Right hindlimb (tissue), 1 donor: Measurements from ENCODE around the gene LMAN1L.
A peak's percentile ranks its signal among the peaks of the same experiment; 100 is the strongest.

Source experiments
- DNase-seq: peaks from one replicate; pipeline ENCODE4 v3.0.0-alpha.2; 2018

Gene LMAN1L

DNA sequence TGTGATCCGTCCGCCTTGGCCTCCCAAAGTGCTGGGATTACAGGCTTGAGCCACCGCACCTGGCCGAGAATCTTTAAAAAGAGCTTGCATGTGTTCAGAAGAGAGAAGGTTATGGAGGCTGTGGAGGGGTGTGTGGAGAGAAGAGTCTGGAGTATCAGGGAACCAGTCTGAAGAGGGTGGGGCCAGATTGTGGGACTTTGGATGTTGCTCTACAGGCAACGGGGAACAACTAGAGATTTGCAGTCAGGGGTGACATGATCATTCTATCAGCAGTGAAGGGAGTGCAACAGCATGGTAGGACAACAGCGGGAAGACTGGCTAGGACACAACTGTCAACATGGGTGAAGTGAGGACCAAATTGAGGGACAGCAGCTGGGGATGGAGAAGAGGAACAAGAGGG lies 51.7 kb downstream of the LMAN1L start:
- DNase-seq, result no peak

DNA sequence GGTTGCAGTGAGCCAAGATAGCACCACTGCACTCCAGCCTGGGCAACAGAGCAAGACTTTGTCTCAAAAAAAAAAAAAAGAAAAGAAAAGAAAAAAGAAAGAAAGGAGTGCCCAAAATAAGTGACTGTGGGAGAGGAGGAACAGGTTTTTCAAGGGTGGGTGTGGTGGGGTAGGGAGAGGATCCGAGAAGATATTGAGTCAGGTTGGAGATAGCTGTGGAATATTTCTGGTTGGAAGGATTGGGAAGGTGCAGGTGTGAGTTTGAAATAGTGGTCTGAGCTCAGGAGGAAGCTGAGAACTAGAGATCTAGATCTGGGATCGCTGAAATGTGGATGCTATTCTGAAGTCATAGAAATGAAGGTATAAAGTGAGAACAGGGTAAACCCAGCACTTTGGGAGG lies 52.7 kb downstream of the LMAN1L start:
- DNase-seq, result no peak

DNA sequence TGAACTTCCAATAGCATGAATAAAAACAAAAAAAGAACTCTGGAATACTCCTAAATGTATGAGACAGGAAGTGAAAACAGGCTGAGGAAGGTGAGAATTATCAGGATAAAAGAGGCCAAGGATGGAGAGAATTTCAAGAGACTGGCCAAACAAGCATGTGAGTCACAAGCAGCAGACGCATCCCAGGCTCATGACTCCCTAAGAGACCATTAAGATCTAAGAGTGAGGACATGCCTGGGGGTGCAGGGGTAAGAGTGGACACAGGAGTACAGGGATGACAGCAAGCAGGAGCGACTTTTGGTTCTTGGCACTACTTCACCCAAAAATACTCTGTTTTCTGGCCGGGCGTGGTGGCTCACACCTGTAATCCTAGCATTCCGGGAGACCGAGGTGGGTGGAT lies 53.5 kb downstream of the LMAN1L start:
- no peak for DNase-seq

DNA sequence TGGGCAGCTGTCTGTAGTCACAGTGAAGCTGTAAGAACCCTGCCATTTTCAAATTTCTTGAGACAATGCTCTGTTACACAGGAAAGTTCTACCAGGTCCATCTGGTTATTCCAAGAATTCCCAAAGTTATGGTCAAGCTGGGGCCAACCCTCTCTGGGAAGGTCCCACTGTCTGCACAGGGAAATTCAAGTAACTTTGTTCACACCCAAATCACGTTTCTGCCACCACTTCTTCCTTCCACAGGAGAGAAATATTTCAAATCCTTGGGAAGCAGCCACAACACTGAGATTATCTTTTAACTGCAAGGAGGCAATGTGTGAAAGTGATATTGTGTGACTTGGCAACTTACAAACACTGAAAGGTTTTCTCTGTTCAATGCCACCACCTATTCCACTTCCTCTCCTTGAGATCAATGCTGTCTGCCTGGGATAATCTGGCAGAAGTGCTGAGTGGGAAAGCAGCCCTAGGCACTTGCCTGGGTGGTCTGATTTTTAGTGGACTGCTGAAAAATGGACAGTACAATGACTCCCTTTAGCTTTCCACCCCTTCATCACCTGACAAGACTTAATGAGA lies 54.9 kb downstream of the LMAN1L start:
- DNase-seq, result no peak

DNA sequence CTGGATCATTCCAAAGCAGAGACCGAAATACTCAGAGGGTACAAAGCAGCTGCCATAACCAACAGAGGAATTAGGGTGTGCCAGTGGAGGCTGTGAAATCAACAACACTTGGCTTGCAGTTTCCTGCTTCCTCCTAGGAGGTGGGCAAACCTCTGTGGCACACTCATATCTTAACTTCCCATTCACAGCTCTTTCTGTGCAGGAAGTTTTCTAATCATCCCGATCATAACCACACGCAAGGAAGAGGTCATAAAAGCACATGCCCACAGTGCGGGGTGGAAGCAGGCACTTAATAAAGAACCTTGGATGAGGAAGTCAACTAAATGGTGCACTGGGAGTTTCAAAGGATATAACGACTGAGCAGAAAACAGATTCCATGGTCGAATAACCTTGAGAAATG lies 55.4 kb downstream of the LMAN1L start:
- no peak for DNase-seq

DNA sequence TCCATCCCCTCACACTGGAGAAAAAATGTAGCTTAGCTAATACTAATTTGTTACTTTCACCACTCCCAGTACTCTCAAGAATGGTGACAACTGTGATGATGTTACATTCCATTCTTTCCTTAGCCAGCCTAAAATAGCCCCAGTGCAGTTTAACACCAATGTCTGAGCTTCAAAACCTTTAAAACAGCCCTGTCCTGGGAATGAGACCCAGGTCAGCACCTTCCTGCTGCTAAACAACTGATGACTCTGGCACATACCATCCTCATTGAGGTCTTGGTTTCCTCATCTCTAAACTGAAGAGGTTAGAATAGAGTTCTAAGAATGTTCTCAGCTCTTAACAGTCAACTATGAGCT lies 56.7 kb downstream of the LMAN1L start:
- no peak for DNase-seq

DNA sequence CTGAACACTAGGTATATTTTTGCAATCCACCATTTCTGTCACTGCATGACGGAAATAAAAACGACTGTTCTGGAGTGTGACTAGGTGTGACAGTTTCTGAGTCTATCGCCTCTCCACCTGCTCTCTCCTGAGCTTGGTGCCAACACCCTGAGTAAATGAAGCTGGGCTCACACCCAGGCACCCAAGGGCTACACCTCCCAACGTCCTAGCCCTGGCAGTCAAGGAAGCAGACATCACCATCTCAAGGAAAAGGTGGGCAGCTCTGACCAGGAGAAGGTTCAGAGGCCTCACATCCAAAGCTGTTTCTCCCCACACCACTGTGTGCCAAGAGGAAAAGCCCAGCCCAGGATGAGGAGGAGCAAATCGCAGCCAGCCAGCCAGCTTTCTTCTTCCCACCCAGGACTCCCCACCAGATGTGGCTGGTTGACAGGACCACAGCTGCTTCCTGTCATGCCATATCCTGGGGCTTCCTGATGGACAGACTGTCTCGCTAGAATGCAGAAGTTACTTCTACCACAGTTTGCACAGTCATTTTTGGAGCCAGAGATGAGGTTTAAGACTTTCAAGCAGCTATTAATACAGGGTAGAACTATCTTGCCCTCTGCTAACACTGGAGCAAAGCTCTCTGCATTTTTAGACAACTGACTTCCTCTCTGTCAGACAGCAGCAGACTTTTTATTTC lies 57.2 kb downstream of the LMAN1L start:
- DNase-seq, result peak; percentile 65

DNA sequence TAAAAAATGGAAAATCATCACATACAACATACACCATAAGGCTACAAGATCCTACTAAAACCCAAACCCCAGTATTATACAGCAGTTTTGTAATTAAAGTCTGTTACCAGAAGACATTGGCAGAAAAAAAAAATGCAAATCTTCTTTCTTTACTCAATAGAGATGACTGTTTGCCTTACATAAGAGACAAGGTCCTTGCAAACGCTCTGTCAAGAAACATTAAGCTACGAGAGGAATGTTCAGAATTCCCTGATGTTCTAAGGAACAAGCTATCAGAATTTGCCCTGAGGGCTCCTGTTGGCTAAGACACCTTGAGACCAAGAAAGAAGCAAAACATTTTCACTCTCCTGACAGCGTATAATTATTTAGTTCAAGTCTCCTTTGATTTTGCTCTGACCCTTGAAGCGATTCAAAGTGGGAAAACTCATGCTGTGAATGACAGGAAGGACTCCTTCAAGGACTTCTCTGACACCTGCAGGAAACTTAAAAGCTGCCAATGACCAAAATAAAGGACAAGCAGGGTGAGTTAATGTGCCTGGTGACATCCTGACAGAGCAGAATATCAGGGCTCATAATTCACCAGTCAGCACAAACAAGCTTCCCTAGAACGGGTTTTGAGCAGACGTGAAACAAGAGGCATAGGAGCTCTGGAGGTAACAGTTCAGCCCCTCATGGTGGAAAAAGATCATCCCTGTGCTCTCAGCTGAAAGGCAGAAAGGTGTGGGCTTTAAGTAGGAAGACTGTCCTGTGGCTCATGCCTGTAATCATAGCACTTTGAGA lies 58.0 kb downstream of the LMAN1L start:
- no peak for DNase-seq

DNA sequence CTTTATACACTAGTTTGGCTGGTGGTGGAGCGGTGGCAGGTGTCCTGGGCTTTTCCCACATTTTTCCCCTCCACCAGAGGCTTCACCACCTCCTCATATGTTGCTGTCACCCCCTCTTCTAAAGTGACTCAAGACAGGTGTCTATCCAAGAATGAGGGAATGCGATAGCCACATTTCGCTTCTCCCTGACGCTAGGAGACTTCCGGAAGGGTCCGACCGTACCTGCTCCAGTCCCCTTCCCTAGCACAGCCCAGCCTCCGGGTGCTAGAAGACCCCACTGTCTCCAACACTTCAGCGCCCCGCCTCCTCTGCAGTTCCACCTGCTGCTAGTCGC lies 60.0 kb downstream of the LMAN1L start:
- DNase-seq, result no peak

DNA sequence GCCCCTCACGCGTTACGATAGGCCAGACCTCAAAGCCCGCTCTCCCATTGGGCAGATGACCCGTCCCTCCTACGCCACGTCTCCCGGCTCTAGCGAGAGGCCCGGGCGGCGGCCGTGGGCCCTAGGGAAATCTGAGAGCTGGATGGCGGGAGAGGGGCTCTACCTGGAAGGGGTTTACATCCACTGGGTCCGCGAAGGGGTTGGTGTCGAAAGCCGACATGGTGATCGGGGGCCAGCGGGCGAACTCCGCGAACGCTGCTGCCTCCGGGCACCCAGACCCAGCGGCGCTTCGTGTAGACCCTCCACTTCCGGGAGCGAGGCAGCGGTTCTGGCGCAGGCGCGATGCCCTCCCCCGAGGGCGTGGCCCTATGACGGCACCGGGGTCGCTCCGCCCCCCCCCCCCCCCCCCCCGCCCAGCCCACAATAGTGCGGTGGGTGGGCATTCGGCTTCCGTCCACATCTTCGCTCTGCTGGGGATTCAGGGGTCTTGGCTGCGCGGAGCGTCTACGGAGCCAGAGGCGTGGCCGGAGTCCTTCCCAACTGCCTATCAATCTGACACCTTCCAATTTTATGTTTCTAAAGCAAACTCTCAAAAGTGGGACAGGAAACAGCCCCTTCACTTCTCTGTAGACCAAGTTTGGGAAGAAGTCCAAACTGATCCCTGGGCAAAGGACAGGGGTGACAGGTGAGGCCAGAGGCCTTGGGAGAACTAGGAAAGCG lies 60.6 kb downstream of the LMAN1L start, which contains the start of gene SCAMP2:
SCAMP2 (minus strand) TSS at position 330 of the 720 bp plus-strand sequence; CDS start at position 220, 110 bp downstream.
- DNase-seq, result peak; percentile 97

DNA sequence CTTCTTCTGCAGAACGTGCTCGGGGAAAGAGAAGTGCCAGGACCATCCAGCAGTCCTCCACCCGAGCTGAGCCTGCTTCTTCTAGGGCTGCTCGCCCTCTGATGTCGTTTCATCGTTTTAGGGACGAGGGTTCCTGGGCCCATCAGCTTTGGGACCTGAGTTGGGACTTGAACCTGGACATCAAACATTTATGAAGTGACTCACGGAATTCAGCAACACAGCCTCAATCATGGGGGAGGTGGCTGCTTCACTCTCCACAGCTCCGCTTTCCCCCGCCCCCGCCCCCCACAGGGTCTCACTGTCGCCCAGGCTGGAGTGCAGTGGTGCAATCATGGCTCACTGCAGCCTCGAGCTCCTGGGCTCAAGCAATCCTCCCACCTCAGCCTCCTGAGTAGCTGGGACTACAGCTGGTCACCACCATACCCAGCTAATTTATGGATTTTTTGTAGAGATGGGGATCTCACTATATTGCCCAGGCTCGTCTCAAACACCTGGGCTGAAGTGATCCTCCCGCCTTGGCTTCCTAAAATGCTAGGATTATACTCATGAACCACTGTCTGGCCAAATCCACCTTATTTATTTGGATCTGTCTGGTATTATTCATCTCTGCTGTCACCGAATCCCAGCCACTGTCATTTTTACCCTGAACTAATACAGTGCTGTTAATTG lies 61.3 kb downstream of the LMAN1L start:
- DNase-seq, result peak; percentile 35
